GM12892 (cell line): Measurements from ENCODE around the gene RBM26.

ENCODE experiments used
- POLR2A ChIP-seq: IDR thresholded peaks from 2 replicates; pipeline ENCODE4 v1.6.1; 2011; ENCODE audit warnings: low read depth, low read length, control low read depth
- POLR2AphosphoS5 ChIP-seq: IDR thresholded peaks from 2 replicates; pipeline ENCODE4 v1.6.1; 2011; ENCODE audit warnings: low read depth, low read length, control low read depth

GRCh38 chr13:79283742-79284141 lies 122.3 kb downstream of the RBM26 start:
- TF ChIP-seq POLR2AphosphoS5: no peak
- no peak for TF ChIP-seq POLR2A
